GM18526 (cell line): ENCODE measurements around the gene CIAO3.

Experiments used
- POLR2A ChIP-seq: IDR thresholded peaks from 3 replicates; pipeline ENCODE4 v1.6.1; 2011; ENCODE audit not compliant: insufficient read length; ENCODE audit errors: extremely low read depth

The CIAO3 gene

DNA sequence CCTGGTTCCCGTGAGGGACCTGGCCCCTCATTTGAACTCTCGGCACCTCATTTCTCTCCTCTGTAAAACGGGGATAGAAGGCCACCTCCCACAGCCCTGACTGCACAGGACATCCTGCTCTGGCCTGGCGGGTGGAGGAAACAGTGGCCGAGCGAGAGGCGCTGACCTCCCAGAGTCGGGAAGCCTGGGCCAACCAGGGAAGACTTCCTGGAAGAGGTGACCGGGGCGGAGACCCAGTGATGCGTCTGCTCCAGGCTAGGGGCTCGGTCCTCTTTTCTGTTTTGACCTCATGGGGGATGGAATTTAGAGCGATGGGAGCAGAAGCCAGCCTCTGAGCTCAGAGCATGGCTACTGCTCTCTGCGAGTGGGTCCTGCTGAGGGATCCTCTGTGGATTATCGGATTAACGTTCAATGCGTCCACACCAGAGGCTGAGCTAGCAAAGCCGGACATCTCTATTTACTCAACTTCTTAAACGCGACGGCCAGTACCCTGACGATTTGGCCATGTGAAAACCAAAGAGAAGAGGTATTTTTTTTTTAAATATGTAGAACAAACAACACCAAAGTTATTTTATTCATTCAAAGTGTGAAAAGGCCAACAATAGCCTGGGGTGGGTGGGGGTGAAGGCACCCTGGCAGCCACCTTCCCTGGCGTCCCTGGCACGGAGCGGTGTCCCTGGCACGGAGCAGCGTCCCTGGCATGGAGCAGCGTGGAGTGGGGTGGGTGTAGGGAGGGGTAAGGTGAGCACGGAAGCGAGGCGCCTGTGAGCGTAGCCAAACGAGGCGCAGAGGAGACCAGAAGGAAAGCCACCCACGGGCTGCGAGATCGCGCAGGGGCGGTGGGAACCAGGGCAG, 10.6 kb upstream of the CIAO3 start:
- no peak for TF ChIP-seq POLR2A

DNA sequence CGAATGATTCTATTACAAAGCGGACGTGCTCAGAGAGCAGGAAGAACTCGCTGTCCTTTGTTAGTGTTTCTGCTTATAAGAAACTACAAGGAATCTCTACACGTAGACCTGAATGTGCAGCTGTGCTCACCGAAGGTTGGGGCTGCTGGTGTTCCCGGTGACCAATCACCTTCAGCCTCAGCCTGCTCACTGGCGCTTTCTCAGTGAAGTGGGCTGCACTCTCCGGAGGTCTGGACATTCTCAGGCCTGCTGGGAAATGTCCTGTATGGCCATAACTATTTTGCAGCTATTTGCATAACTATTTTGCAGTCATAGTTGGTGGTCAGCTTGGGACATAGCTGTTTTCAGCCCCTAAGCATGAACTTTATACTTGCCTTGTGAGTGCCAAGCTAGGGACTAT, 9.7 kb upstream of the CIAO3 start:
- TF ChIP-seq POLR2A = no peak

DNA sequence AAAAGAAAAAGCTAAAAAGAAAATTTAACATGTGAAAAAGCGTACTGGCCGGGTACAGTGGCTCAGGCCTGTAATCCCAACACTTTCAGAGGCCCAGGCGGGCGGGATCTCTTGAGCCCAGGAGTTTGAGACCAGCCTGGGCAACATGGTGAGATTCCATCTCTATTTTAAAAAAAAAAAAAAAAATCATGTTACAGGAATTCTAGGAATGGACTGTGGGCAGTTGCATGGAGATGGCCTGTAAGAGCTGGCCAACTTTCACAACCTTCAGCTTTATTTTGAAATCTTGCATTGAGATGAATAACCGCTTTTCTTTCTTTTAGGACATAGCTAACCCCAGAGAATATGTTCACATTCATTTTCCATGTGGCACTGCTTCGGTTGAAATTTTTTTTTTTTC, 8.2 kb upstream of the CIAO3 start:
- no peak for TF ChIP-seq POLR2A

DNA sequence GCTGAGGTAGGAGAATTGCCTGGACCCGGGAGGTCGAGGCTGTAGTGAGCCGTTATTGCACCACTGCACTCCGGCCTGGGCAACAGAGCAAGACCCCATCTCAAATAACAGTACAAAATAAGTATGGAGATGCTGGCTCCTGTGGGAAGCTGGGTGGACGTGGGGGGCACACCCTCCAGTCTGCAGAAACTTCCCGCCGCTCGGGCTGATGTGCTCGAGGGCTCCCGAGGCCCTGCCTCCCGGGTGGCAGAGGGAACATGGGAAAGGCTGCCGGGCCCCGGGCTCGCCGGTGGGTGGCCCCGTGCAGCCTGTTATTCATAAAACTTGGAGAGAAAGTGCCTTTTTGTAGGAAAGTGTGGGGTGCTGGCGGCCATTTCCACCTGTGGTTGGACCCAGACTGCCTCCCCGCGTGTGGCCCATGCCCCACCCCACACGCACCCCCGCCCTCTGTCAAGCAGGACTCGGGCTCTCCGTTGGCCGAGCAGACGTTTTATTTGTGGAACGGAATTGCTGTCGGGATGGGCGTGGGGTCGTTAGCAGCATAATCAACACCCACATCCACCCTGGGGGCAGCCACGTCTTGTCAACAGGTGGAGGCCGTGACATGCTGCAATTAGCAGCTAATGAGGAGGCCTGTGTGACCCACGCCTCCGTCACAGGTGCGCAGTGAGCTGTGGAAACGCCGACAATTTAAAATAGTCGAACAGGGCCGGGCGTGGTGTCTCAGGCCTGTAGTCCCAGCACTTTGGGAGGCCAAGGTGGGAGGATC, 7.4 kb upstream of the CIAO3 start:
- no peak for TF ChIP-seq POLR2A

DNA sequence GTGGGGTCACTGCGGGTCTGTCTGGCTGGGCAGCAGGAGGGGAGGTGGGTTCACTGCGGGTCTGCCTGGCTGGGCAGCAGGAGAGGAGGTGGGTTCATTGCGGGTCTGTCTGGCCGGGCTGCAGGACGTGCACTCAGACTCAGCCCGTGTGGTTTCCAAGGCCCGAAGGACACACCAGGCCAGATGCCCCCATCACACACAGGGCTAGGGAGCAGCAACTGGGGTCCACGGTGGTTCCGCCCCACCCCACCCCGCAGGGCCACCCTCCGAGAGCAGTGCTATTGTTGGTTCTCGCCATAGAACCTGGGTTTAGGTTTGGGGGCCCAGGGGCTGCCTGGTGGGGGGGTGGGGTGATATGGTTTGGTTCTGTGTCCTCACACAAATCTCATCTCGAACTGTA, 5.8 kb upstream of the CIAO3 start:
- TF ChIP-seq POLR2A = no peak

DNA sequence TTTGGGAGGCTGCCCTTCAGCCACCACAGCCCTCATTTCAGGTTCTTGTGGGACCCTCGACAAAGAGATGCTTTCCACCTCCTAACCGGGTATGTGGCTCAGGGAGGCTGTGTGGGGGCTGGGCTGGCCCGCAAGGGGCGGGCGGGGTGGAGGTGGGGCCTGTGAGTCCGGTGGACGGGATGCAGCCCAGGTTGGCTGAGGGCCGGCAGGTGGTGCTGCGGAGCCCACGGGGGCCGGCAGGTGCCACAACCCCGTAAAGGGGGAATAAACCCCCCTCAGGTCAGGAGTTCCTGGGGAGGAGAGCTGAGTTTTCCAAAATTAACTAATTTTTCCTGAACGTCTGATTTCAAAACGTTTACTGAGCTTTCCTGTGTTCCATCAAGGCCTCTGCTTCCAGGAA, 4.9 kb upstream of the CIAO3 start:
- no peak for TF ChIP-seq POLR2A

DNA sequence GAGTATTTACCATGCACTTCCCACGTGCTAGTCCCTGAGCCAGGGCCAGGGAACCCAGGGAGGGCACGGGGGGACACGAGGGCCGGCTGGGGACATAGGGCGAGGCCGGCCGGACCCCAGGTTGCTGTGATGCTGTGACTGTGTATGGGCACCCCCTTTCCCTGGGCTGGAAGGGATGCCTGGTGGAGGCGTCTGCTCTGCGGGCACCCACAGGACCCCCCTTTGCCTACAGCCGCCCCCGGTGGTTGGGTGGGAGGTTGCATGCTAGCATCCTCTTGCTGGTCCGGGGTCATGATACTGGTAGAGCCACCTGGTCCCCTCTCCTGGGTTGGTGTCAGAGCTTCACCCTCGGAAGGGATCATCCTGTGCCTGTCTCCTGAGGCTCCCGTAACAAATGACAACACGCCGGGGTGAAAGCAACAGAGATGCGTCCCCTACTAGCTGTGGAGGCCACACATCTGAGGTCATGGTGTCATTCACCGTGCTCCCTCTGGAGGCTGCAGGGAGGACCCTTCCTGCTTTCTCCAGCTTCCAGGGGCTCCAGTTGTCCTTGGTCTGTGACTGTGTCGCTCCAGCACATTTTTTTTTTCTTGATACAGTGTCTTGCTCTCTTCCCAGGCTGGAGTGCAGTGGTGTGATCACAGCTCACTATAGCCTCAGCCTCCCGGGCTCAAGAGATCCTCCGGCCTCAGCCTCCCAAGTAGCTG, 3.1 kb upstream of the CIAO3 start:
- TF ChIP-seq POLR2A = no peak

DNA sequence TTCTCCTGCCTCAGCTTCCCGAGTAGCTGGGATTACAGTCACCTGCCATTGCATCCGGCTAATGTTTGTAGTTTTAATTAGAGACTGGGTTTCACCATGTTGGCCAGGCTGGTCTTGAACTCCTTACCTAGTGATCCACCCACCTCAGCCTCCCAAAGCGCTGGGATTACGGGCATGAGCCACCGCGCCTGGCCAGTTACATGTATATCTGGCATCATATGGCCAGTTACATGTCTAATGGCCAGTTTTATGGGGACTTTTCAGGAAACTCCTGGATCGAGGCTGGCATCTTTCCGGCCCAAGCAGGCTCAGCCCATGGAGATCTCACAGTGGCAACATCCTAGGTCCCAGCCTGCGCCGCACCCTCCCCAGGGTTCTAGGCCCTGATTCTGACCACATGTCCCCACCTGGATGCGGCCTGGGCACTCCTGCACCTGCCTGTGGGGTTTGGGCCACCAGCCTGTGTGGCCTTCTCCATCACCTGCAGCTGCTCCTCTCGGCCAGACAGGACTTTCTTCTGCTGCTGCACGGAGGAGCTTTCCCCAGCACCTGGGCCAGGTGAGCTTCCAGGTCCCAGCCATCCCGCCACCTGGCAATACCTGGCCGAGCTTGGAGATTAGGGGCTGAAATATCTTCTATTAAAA, 1.3 kb upstream of the CIAO3 start:
- TF ChIP-seq POLR2A = no peak

DNA sequence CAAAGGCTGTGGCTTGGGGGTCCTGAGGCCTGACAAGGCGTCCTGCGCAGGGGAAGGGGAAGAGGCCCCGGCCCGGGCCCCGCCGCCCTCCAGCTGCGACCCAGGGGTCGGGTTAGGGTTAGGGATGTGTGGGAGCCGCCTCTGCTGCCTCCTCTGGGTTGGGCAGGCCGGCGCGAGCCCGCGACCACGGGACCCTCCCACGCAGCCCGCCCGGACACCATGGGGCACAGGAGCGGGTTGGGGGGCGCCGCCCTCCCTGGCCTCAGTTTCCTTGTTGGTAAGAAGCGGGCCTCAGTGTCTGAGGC, 386 bp downstream of the CIAO3 start:
- TF ChIP-seq POLR2A = no peak

DNA sequence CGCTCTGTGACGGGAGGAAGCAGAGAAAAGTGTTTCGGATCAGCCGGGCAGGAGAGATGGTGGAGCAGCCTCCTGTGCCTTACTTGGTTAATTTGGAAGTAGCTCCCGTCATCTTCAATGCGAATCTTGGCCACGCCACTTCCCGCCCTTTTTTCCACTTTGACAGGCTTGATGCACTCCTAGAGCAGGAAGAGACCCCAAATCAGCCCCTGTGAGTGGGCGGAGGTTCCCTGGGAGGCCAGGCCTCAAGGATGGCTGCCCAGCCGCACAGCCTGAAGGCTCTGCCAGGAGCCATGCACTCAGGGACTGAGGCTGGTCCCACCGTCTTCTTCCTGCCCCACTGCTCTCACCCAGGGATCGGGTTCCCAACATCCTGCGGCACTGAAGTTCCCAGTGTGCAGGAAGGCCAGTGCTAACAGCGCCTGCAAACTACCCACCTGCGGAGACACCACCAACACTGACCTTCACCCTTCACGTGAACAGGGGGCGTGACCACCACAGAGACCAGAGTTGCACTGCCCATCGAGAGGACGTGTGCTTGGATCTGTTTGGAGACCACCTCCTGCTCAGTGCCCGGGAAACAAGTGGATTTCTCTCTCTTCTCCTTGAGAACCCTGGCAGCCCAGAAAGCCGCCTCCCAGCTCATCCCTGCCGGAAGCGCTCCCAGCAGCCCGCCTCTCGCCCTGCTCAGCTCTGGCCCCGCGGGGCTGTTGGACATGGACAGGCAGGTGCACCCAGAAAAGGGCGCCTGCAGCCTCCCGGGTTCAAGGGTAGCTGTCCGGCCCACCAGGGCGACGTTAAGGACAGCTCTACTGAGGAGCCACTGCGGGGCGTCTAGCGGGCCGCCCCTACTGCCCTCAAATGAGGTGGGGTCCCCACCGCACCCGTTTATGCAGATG, 988 bp downstream of the CIAO3 start:
- TF ChIP-seq POLR2A = no peak

DNA sequence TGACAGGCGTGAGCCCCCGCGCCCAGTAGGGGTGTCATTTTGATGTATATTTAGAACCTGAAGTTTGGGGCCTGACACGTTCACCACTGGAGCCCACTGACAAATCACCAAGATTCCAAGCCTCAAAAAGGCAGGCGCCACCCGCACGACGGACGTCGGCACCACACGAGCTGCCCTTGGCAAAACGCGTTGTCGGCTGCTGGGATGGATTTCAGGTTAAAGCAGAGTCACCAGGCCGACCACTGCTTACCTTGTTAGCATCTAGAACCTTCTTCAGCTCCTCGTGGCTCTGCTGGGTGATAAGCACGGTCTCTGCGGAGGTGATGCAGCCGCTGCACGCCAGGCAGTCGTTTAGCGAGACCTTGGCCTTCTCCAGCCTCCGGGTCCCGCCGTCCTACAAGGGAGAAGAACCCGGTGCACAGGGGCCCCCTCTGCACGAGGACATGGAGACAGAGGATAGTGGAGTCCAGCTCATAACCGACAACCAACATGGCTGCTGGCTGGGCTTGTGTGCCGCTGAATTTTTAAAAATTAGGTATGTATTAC, 3.8 kb downstream of the CIAO3 start:
- TF ChIP-seq POLR2A = no peak

DNA sequence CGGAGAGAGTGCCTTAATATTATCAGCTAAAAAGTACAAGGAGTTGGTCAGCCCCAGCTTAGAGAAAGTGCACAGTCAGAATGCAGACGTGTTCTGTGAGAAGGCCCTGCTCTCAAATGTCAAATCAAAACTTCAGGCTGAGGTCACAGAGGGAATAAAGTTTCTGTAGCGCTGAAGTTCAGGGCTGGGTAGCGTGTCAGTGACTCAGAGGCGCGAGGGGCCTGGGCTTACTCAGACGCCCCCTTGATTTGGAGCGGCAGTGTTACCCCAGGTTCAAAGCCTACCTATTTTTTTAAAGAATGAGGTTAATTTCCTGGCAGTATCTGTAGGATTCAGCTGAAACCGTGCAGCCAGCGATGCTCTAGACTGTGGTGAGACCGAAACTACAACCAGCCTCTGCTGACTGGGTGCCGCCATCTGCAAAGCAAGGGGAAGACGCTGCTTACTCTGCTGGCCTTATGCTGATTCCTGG, 4.8 kb downstream of the CIAO3 start:
- no peak for TF ChIP-seq POLR2A

DNA sequence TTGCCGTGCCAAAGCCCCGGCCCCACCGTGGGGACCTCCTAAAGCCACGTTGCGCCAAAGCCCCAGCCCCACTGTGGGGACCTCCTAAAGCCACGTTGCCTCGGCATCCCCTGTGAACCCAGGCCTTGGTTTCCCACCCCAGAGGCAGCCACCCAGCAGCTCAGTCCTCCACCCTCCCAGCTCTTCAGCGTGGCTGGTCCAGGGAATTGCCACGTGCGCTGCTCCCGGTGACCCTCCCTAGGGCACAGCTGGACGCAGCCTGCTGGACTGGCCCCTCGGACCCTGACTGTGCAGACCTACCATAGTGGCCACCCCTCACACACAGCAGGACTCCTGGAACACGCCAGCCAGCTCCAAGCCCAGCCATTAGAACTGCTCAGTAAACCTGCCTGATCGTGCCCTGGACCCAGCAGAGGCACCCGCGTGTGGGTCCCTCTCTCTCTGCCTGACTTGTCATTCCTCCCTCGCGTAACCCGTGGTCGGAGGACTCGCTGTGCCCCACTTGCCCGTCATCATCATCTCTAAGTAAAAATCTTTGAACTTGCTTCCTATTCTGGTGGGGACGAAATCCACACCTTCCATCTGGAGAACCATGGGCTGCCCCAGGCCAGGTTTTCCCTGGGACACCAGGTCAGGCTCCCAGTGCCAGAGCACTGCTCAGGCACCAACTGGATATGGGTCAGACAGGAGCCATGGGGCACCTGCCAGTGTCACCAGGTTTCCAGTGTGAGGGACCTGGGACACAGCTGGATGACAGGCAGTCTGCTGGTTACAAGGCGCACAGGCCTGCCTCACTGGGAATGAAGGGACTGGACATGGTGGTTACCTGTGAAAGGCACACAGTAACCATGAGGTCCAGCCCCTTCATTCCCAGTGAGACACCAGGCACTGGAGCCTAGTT, 5.6 kb downstream of the CIAO3 start:
- TF ChIP-seq POLR2A = no peak
